ENCODE data around the gene DBR1.

Gene DBR1

DNA sequence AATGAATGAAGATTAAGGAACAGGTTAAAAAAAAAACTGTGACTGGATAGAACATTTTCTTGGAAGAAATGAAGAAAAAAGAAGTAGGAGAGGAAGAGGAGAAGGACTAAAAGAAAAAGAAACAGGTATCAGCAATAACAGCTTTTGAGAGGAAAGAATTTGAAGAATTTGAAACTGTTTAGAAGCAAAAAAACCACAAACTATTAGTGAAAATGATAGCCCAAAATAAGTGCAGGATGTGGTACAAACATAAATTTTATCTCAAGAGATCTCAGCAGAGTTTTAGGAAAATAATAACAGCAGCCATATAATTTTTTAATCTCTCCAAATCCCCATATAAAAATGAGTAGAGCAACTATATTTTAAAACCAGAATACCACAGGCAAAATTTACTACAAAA, 33.8 kb downstream of the DBR1 start:
- Histone ChIP-seq H3K4me3 (no peak overlapping the region), H3K4me1 (no peaks in the 10 kb centered on the region), H3K9me3 (no peaks in the 10 kb centered on the region), H3K27me3 (no peaks in the 10 kb centered on the region), H3K27ac (no peak overlapping the region), H3K36me3 (no peaks in the 10 kb centered on the region)
- DNase-seq, result no peak
- intact Hi-C loops (cut with DNase I; ENCODE audit: low total_unique reads), result no loop called here
- TF ChIP-seq, protein P1, sequence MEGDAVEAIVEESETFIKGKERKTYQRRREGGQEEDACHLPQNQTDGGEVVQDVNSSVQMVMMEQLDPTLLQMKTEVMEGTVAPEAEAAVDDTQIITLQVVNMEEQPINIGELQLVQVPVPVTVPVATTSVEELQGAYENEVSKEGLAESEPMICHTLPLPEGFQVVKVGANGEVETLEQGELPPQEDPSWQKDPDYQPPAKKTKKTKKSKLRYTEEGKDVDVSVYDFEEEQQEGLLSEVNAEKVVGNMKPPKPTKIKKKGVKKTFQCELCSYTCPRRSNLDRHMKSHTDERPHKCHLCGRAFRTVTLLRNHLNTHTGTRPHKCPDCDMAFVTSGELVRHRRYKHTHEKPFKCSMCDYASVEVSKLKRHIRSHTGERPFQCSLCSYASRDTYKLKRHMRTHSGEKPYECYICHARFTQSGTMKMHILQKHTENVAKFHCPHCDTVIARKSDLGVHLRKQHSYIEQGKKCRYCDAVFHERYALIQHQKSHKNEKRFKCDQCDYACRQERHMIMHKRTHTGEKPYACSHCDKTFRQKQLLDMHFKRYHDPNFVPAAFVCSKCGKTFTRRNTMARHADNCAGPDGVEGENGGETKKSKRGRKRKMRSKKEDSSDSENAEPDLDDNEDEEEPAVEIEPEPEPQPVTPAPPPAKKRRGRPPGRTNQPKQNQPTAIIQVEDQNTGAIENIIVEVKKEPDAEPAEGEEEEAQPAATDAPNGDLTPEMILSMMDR (IDR thresholded peaks at IDR 0.05), result no peak

DNA sequence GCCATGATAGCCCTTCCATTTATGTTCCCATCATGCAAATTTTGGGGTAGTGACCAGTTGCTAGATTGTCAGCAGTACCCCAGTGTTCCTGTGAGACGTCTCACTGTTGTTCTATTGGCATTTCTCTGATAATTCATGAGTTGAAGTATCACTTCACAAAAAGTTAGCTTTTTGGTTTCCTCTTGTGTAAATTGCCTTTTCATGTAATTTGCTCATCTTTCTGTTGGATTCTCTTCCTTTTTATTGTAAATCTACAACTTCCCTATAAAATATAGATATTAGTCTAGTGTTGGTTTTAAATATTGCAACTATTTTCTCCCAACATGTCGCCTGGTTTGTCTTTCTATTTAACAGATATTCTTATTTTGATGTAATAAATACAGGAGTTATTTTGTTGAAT, 35.0 kb downstream of the DBR1 start:
- H3K27ac ChIP-seq, result no peak overlapping the region
- TF ChIP-seq, protein P1 (IDR thresholded peaks at IDR 0.05), result no peak

DNA sequence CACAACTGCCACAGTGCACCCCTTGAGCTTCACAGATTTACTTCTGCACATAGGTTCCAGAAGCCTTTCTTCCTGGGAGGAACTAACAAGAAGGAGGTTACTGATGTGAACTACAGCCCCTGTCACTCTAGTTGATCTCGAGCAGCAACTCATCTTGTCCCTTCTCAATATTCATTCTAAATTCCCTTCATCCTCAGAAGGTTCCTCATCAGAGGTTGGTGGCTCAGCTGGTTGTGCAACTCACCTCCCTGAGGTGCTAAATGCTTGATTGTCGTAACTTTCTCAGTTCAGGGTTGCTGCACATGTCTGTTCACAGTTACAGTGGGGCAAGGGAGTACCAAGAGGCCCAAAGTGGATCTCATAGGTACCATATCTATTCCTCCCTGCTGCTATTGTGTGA, 36.9 kb downstream of the DBR1 start:
- DNase-seq, result no peak
- Histone ChIP-seq H3K27ac (no peak overlapping the region), H3K9me3 (no peaks in the 10 kb centered on the region), H3K27me3 (no peaks in the 10 kb centered on the region), H3K4me1 (no peaks in the 10 kb centered on the region), H3K36me3 (no peaks in the 10 kb centered on the region), H3K4me3 (no peak overlapping the region)
- intact Hi-C loops (cut with DNase I; ENCODE audit: low total_unique reads), result no loop called here
- TF ChIP-seq, protein P1 (IDR thresholded peaks at IDR 0.05), result no peak

More for the DNA sequence above, 35.0 kb downstream of the DBR1 start:
- H3K36me3 ChIP-seq, result no peaks in the 10 kb centered on the region
- intact Hi-C loops (cut with DNase I; ENCODE audit: low total_unique reads), result no loop called here
- no peak for DNase-seq
- no peaks in the 10 kb centered on the region for H3K27me3 ChIP-seq
- H3K9me3 ChIP-seq, result no peaks in the 10 kb centered on the region
- no peak overlapping the region for H3K4me3 ChIP-seq
- H3K4me1 ChIP-seq, result no peaks in the 10 kb centered on the region

DNA sequence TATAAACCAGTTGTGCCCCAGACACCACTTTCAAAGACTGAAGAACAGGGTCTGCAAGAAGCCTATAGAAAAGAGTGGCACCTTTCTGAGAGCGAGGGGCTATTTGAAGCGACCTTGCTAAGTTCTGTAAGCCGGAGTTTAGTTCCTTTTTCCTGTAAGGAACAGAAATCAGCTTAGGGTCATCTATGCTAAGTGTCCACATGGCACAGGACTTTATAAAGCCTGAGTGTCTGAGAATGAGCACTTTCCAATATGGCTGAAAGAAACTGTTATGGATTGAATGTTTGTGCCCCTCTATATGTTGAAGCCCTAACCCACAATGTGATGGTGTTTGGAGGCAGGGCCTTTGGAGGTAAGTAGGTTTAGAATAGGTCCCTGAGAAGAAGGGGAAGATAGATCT, 38.5 kb downstream of the DBR1 start:
- TF ChIP-seq, protein P1 (IDR thresholded peaks at IDR 0.05), result no peak
- H3K4me1 ChIP-seq, result no peaks in the 10 kb centered on the region

DNA sequence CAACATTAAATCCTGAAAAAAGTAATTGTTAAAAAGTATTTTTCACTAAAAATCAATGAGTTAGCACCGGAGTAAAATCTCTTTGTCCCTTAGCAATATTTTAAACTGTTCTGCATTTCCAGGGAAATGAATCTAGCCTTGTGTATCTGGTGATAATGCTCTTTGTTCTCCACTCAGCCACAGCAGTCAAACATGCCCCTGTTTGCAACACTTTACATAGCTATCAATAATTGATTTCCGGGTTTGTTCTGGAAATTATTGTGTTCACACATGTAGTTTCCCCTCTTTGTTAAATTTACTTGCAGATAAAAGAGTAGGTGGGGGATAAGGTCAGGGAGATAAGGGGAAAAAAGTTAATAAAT, 38.9 kb downstream of the DBR1 start:
- no peak overlapping the region for H3K4me3 ChIP-seq
- no peak for DNase-seq
- no peaks in the 10 kb centered on the region for H3K36me3 ChIP-seq
- no peaks in the 10 kb centered on the region for H3K27me3 ChIP-seq
- H3K27ac ChIP-seq, result no peak overlapping the region
- no peaks in the 10 kb centered on the region for H3K9me3 ChIP-seq
- TF ChIP-seq, protein P1 (IDR thresholded peaks at IDR 0.05), result no peak
- intact Hi-C loops (cut with DNase I; ENCODE audit: low total_unique reads), result no loop called here
- no peaks in the 10 kb centered on the region for H3K4me1 ChIP-seq

More for the DNA sequence above, 38.5 kb downstream of the DBR1 start:
- intact Hi-C loops (cut with DNase I; ENCODE audit: low total_unique reads), result no loop called here
- Histone ChIP-seq H3K9me3 (no peaks in the 10 kb centered on the region), H3K27me3 (no peaks in the 10 kb centered on the region), H3K27ac (no peak overlapping the region), H3K4me3 (no peak overlapping the region), H3K36me3 (no peaks in the 10 kb centered on the region)
- no peak for DNase-seq

DNA sequence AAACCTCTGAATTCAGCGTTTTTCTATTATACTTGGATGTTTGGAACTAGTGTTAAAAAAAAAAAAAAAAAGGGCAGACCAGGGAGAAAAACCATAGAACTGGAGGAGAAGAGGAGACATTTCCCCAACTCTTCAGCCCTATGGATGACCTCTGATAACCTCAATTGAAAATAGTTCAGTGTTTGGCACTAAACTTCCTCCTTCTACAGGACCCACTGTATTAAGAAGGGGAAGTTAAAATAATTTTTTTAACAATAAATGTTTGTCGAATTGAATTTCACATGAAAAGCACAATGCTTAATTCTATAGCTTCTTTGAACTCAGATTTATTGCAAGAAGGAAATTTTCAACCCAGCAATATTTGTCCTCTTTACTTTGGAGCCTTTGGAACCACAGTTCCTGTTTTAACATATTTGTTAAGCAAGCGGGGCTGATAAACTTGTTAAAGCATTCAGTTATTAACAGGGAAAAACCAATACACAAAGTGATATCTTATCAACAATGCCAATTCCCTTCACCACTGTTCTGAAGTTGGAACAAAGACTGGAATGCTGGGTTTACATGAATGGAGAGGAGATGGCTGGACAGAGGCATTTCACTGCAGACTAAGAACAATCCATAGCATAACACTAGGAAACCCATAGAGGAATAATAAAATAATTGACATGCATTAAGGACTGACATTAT, 39.4 kb downstream of the DBR1 start:
- TF ChIP-seq, protein P1 (IDR thresholded peaks at IDR 0.05), result no peak
- no peak overlapping the region for H3K27ac ChIP-seq
- H3K9me3 ChIP-seq, result no peaks in the 10 kb centered on the region
- no peaks in the 10 kb centered on the region for H3K27me3 ChIP-seq
- H3K36me3 ChIP-seq, result no peaks in the 10 kb centered on the region
- intact Hi-C loops (cut with DNase I; ENCODE audit: low total_unique reads), result no loop called here
- DNase-seq, result no peak
- H3K4me3 ChIP-seq, result no peak overlapping the region
- no peaks in the 10 kb centered on the region for H3K4me1 ChIP-seq
